Stimulated activated naive CD4-positive, alpha-beta T cell (primary cell): ENCODE measurements around the gene ANO7.

Source experiments
- DNase-seq, 6 experiments: peaks; one replicate each; lab custom pipeline; 2025; lab: John Stamatoyannopoulos, UW

ANO7 gene

GRCh38 chr2:241208058-241208457 is 19.6 kb downstream of the ANO7 start:
- DNase-seq: no peak

- DNase-seq: no peak
Observed at GRCh38 chr2:241209271-241209670, 20.8 kb downstream of the ANO7 start.

- no peak for DNase-seq
Observed at GRCh38 chr2:241211276-241211675, 22.8 kb downstream of the ANO7 start.

GRCh38 chr2:241213041-241213440 is 24.6 kb downstream of the ANO7 start:
- DNase-seq: no peak

DNA sequence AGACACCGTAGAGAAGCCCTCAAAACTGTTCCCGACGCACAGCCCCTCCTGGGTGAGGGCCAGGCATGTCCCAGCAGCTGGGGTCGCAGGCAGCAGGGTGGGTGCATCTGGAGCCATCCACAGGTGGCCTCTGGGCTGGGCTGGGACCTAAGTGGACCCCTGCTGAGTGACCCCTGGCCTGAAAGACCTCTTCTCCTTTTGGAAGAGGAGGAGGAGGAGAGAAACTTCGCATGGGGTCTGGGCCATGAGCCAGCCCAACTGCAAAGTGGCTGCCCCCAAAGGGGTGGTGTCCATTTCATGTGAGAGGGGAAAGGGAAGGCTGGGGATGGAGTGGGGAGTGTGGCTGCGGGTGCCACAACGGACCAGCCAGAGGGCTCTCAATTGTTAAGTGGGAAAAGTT is 25.1 kb downstream of the ANO7 start:
- no peak for DNase-seq

DNA sequence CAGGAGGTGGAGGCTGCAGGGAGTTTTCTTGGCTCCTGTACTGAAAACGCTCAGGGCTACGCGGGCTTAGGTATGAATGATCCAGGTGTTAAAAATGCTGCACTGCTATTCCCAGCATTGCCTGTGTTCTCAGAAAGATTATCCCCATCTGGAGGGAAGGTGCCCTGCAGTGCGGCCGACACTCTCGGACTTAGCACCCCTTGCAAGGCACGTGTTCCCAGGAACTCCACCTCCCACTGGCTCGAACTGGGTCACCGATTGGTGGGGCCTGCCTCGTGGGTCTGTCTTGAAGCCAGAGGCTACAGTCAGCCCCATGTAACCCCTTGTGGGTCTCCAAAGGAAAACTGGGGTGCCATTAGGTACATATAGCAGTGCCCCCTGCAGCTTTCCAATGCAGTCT is 25.7 kb downstream of the ANO7 start:
- DNase-seq: no peak

DNA sequence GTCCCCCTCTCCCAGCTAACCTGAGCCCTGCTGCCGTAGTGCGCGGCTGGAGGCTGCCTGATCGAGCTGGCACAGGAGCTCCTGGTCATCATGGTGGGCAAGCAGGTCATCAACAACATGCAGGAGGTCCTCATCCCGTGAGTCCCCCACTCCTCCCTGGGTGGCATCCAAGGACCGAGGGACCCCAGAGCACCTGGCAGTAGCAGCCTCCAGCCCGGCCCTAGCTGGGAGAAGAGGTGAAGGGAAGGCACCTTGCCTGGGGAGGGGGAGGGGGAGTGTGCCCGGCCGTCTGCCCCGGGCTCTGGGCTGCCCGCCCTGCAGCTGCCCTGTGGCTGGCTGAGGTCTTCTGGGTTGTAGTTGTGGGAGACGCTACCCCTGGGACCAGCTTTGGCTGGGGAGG is 26.3 kb downstream of the ANO7 start:
- no peak for DNase-seq

GRCh38 chr2:241215421-241215820 is 26.9 kb downstream of the ANO7 start:
- DNase-seq: no peak

GRCh38 chr2:241216211-241216761 is 27.8 kb downstream of the ANO7 start:
- peak in 1 of 6 experiments; percentile 10 for DNase-seq

DNA sequence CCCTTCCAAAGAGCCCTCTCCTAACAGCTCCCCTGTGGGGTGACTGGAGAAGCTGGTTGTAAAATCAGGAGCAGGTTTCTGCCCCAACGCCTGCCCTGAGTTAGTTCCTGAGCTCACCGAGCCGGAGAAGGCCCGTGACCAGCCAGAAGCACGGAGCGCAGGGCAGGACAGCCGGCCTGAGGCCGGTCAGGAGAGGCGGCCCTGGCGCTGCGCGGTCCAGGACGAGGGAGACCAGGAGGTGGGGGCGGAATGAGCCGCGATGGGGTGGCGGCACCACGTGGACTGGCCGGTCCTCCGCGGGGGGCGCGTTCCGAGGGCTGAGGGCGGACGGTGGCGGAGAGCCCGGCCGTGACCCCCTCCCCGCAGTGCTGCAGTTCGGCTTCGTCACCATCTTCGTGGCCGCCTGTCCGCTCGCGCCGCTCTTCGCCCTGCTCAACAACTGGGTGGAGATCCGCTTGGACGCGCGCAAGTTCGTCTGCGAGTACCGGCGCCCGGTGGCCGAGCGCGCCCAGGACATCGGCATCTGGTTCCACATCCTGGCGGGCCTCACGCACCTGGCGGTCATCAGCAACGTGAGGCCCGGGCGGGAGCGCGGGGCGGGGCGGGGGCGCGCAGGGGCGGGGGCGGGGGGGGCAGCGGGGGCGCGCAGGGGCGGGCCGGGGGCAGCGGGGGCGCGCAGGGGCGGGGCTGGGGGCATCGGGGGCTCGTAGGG is 29.0 kb downstream of the ANO7 start:
- peak in 5 of 6 experiments; percentile 10 to 53 (median 22) for DNase-seq

- DNase-seq: peak in 5 of 6 experiments; percentile 12 to 45 (median 35)
Observed at GRCh38 chr2:241218131-241219029, 29.9 kb downstream of the ANO7 start.

- DNase-seq: no peak
Observed at GRCh38 chr2:241219030-241219382, 30.5 kb downstream of the ANO7 start.

- DNase-seq: no peak
Observed at GRCh38 chr2:241219856-241220356, 31.4 kb downstream of the ANO7 start.

DNA sequence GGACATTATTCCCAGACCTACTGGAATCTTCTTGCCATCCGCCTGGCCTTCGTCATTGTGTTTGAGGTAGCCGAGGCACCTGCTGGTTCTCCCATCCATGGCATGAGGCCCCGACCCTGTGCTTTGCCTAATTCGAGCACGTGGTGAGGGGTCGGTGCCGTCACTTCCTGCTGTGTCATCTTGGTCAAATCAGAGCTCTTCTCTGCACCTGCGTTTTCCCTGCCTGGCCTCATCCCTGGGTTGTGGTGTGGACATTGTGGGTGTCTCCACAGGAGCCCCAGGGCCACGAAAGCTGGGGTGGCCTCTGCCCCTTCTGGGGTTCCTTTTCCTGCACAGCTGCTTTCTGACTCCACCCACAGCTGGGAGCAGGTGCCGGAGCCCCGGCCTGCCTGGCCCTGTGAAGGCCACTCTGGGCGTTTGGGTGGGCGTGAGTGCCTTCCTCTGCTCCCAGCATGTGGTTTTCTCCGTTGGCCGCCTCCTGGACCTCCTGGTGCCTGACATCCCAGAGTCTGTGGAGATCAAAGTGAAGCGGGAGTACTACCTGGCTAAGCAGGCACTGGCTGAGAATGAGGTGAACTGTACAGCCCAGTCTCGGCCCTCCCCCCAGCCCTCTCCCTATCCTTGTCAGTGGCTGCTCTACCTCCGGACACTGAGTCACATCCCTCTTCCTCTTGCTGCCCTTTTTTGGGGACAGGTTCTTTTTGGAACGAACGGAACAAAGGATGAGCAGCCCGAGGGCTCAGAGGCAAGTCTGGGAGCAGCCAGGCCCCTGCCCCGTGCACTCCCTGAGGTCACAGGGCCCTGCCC is 34.9 kb downstream of the ANO7 start:
- no peak for DNase-seq

GRCh38 chr2:241224018-241224850 is 35.8 kb downstream of the ANO7 start:
- DNase-seq: no peak

DNA sequence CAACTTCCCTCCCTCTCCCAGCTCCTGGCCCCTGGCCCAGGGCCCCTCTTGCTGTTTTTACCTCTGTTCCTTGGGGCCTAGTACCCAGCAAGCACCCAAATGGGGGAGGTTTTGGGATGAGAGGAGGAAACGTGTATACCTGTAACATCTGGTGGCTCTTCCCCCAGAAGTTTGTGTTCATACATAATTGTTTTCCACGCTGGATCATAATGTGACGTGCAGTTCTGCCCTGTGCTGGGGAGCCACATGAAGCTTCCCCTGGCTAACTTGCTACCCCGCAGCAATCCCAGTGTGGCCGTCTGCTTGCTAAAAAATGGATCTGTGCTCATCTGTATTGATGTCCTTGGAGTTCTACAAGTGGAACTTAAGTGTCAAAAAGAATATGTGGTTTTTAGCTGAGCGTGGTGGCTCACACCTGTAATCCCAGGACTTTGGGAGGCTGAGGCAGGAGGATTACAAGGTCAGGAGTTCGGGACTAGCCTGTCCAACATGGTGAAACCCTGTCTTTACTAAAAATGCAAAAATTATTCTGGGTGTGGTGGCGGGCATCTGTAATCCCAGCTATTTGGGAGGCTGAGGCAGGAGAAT is 36.5 kb downstream of the ANO7 start:
- DNase-seq: no peak

GRCh38 chr2:241225545-241225944 is 37.1 kb downstream of the ANO7 start:
- no peak for DNase-seq

- no peak for DNase-seq
Observed at GRCh38 chr2:241225983-241226382, 37.5 kb downstream of the ANO7 start.

DNA sequence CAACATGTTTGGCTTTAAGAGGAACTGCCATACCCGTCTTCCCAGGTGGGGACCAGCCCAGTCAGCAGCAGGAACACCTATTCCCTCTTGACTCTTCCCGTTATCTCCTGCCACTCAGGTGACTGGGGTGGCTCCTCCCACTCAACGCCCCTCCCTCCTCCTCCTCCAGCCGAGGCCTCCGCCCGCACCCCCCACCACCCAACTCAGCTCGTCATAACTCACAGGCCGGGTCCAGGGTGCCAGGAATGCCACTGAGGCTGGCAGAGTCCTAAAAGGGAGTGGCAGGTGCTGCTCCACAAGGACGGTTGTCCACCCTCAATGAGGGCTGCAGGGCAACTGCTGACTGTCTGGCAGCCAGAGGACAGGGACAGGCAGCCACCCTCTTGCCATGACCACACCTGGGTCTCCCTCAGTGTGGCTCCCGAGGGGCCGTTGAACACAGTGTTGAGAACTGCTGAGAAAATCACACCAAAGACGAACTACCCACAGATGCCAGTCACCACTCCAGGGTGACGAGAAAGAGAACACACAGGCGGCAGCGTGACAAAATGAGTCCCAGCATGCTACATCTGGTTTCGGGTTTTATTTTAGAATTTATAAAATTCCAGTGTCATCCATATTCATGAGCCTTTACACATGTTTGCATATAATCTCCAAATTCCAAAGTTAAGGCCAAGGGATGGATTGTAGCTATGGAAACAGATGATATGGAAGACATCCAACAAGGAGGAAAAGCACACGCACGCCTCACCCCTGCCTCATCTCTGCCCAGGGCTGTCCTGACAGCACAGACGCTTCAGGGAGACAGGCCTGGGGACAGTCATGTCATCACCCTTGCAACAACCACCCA is 38.5 kb downstream of the ANO7 start:
- no peak for DNase-seq

GRCh38 chr2:241227594-241227993 is 39.1 kb downstream of the ANO7 start:
- no peak for DNase-seq
